Ovary (tissue), 9 donors: Measurements from ENCODE around the gene GNA12. TPM values are rescaled to one million over a fixed set of nuclear protein-coding genes. Genes with fewer than 3 reads are reported as not detected.

ENCODE experiments used
- DNase-seq, 5 donors: peaks; one replicate each; pipeline ENCODE4 v3.0.0-alpha.2; 2019 to 2020
- H3K27ac ChIP-seq, 2 donors: fragments of 200-600 bp; one replicate each; pipeline versions ENCODE4 v1.5.1 to v1.8.0; 2019 to 2022
- H3K27me3 ChIP-seq: fragments of 200-600 bp; one replicate; pipeline ENCODE4 v1.8.0; 2022
- H3K36me3 ChIP-seq: fragments of 200-600 bp; sonication (generic); one replicate; pipeline ENCODE4 v1.5.1; 2019
- H3K4me1 ChIP-seq: one replicate; pipeline ENCODE4 v1.8.1; 2013; ENCODE audit warnings: mild to moderate bottlenecking, moderate library complexity; ENCODE audit not compliant: insufficient read depth
- H3K4me3 ChIP-seq: fragments of 200-600 bp; sonication (generic); one replicate; pipeline ENCODE4 v1.5.1; 2017
- H3K9me3 ChIP-seq, 2 donors: fragments of 200-600 bp in 1 of 2; sonication (generic) in 1 of 2; one replicate each; pipeline versions ENCODE4 v1.5.1 to v1.8.1; 2013 to 2019; ENCODE audit warnings: mild to moderate bottlenecking in 1 of 2, moderate library complexity in 1 of 2
- CTCF ChIP-seq, 3 donors: fragments of 450-650 bp in 2 of 3; fragments of 200-600 bp in 1 of 3; IDR thresholded peaks; one replicate each; pipeline versions ENCODE4 v1.5.1 to v1.8.0; 2016 to 2022; ENCODE audit warnings: antibody characterized with exemption in 3 of 3, mild to moderate bottlenecking in 1 of 3
- EP300 ChIP-seq: sonication (generic); formaldehyde crosslinking; IDR thresholded peaks from one replicate; pipeline ENCODE4 v1.6.1; 2017; ENCODE audit warnings: antibody characterized with exemption
- POLR2A ChIP-seq: fragments of 450-650 bp; IDR thresholded peaks from one replicate; pipeline ENCODE4 v1.6.1; 2017; ENCODE audit warnings: antibody characterized with exemption, mild to moderate bottlenecking, moderate library complexity
- WGBS, 3 donors: extraction: QIAGEN DNeasy Blood & Tissue Kit in 1 of 3; methylation state at CpG; one replicate each; pipeline versions ENCODE4 v1.1.5 to v1.1.7; 2013 to 2017; 5-methylcytosine and 5-hydroxymethylcytosine counted together
- intact Hi-C, 4 donors: fragments of 100-400 bp; cut with DNase I; formaldehyde crosslinking; loops; one replicate each; pipeline versions ENCODE4 v1.11.0 to v1.15.1; 2022 to 2023
- polyA plus RNA-seq, 2 donors: library from polyadenylated mRNA; stranded (reverse); fragments of 200-250 nt in 1 of 2; fragments of 350-450 nt in 1 of 2; fragmentation: Illumina TruSeq in 1 of 2; extraction: RNeasy Lipid Tissue Mini Kit (QIAGEN cat#74804) in 1 of 2; gene quantifications; one replicate each; pipeline ENCODE4 v1.2.3, GENCODE V29; 2013 to 2014
- total RNA-seq, 7 donors: library from RNA; depleted of rRNA in 2 of 7; stranded (reverse); fragments of >200 nt in 2 of 7; fragmentation: NEBNext Ultra II Directional in 3 of 7; extraction: Animal tissue kit (Norgen Biotek cat#: 25700) in 3 of 7; gene quantifications; one replicate each; pipeline versions ENCODE4 v1.1.0 to v1.2.4, GENCODE V29; 2016 to 2023
- donor health status: DM: no; HTN: no; CAD: no; lungs with moderate emphysema.
- donor health status: DM: no; HTN: no; CAD: no.
- donor health status: Bipolar disorder and iron deficiency.
- donor health status: DM: yes; HTN: yes; CAD: no.
- donor health status: DM: no; HTN: no; CAD: no.
- donor health status: DM: yes; HTN: yes; CAD: no.

GNA12 gene
- total and polyA plus RNA-seq, 9 donors = 13.4 to 94.4 (median 65.5) TPM

- TF ChIP-seq POLR2A = no peak
- no peak for TF ChIP-seq CTCF (IDR thresholded peaks at IDR 0.05)
- TF ChIP-seq EP300 = no peak
- Histone ChIP-seq H3K27ac (no peak overlapping the region), H3K27me3 (no peaks in the 10 kb centered on the region), H3K4me1 (peaks cover 1% of the 10 kb centered on the region), H3K36me3 (no peaks in the 10 kb centered on the region), H3K4me3 (no peak overlapping the region), H3K9me3 (no peaks in the 10 kb centered on the region)
- intact Hi-C loops = no loop called here
- no peak for DNase-seq
- 81 to 92% (median 85%) methylated on average over 5 of the region's 5 CpGs for WGBS, 3 donors
These were observed 52.7 kb downstream of the GNA12 start for GRCh38 chr7:2791390-2791789.

GRCh38 chr7:2787251-2787951, 56.7 kb downstream of the GNA12 start:
- H3K9me3 ChIP-seq = no peaks in the 10 kb centered on the region
- no peak for TF ChIP-seq CTCF (IDR thresholded peaks at IDR 0.05)
- no peak for TF ChIP-seq EP300
- TF ChIP-seq POLR2A = no peak
- H3K27ac ChIP-seq = no peak overlapping the region
- intact Hi-C loops = no loop called here
- no peaks in the 10 kb centered on the region for H3K36me3 ChIP-seq
- DNase-seq = no peak
- H3K4me3 ChIP-seq = no peak overlapping the region
- H3K27me3 ChIP-seq = no peaks in the 10 kb centered on the region
- 96 to 97% (median 96%) methylated on average over 24 of the region's 24 CpGs for WGBS, 3 donors
- peaks cover 3% of the 10 kb centered on the region for H3K4me1 ChIP-seq

- no peaks in the 10 kb centered on the region for H3K36me3 ChIP-seq
- H3K4me3 ChIP-seq = no peak overlapping the region
- intact Hi-C loops = no loop called here
- no peak for DNase-seq
- WGBS, 3 donors = 90 to 95% (median 94%) methylated on average over 11 of the region's 11 CpGs
- no peak for TF ChIP-seq EP300
- TF ChIP-seq CTCF (IDR thresholded peaks at IDR 0.05) = no peak
- TF ChIP-seq POLR2A = no peak
- peaks cover 3% of the 10 kb centered on the region for H3K4me1 ChIP-seq
- no peaks in the 10 kb centered on the region for H3K27me3 ChIP-seq
- no peak overlapping the region for H3K27ac ChIP-seq
- no peaks in the 10 kb centered on the region for H3K9me3 ChIP-seq
These were observed 57.4 kb downstream of the GNA12 start for GRCh38 chr7:2786607-2787116.

GRCh38 chr7:2785071-2785500, 59.0 kb downstream of the GNA12 start:
- intact Hi-C loops = no loop called here
- TF ChIP-seq EP300 = no peak
- no peak overlapping the region for H3K27ac ChIP-seq
- no peak for DNase-seq
- peaks cover 3% of the 10 kb centered on the region for H3K4me1 ChIP-seq
- H3K9me3 ChIP-seq = no peaks in the 10 kb centered on the region
- 66 to 72% (median 70%) methylated on average over 6 of the region's 6 CpGs for WGBS, 3 donors
- no peak overlapping the region for H3K4me3 ChIP-seq
- no peaks in the 10 kb centered on the region for H3K36me3 ChIP-seq
- no peaks in the 10 kb centered on the region for H3K27me3 ChIP-seq

- Histone ChIP-seq H3K4me1 (peaks cover 10% of the 10 kb centered on the region), H3K27me3 (no peaks in the 10 kb centered on the region), H3K4me3 (no peak overlapping the region), H3K9me3 (no peaks in the 10 kb centered on the region), H3K36me3 (no peaks in the 10 kb centered on the region), H3K27ac (no peak overlapping the region)
- no peak for DNase-seq
- TF ChIP-seq CTCF (IDR thresholded peaks at IDR 0.05) = no peak
- TF ChIP-seq POLR2A = no peak
- TF ChIP-seq EP300 = no peak
- 83 to 92% (median 90%) methylated on average over 4 of the region's 4 CpGs for WGBS, 3 donors
- intact Hi-C loops = no loop called here
These were observed 61.5 kb downstream of the GNA12 start for GRCh38 chr7:2782565-2782964.
